NT2/D1 (cell line): ENCODE measurements around the gene ACTN4.

Source experiments
- DNase-seq: peaks from one replicate; pipeline ENCODE4 v3.0.0-alpha.2; 2011; ENCODE audit warnings: low read depth, low spot score
- H3K27me3 ChIP-seq: 2 replicates; pipeline ENCODE4 v1.6.0; 2011; ENCODE audit warnings: mild to moderate bottlenecking; ENCODE audit not compliant: insufficient read length, insufficient read depth
- H3K36me3 ChIP-seq: 2 replicates; pipeline ENCODE4 v1.6.1; 2011; ENCODE audit warnings: mild to moderate bottlenecking, low read length, mixed read lengths; ENCODE audit not compliant: insufficient read depth, insufficient read length
- H3K4me1 ChIP-seq: 2 replicates; pipeline ENCODE4 v1.5.1; 2011; ENCODE audit not compliant: insufficient read depth, insufficient read length
- H3K4me3 ChIP-seq: 2 replicates; pipeline ENCODE4 v1.5.1; 2011; ENCODE audit warnings: low read depth; ENCODE audit not compliant: insufficient read length
- H3K9ac ChIP-seq: 2 replicates; pipeline ENCODE4 v1.6.0; 2011; ENCODE audit warnings: low read depth; ENCODE audit not compliant: insufficient read length
- H3K9me3 ChIP-seq: 2 replicates; pipeline ENCODE4 v1.5.1; 2011; ENCODE audit warnings: mild to moderate bottlenecking, low read length; ENCODE audit not compliant: insufficient read depth
- SUZ12 ChIP-seq: IDR thresholded peaks from 2 replicates; pipeline ENCODE4 v1.6.1; 2011; ENCODE audit not compliant: insufficient read length, insufficient read depth; ENCODE audit errors: extremely low read depth
- YY1 ChIP-seq: IDR thresholded peaks from 2 replicates; pipeline ENCODE4 v1.6.1; 2011; ENCODE audit not compliant: insufficient read length, insufficient read depth
- ZNF274 ChIP-seq: IDR thresholded peaks from 2 replicates; pipeline ENCODE4 v1.6.1; 2011; ENCODE audit warnings: mild to moderate bottlenecking, low read depth, low read length

Gene ACTN4

DNA sequence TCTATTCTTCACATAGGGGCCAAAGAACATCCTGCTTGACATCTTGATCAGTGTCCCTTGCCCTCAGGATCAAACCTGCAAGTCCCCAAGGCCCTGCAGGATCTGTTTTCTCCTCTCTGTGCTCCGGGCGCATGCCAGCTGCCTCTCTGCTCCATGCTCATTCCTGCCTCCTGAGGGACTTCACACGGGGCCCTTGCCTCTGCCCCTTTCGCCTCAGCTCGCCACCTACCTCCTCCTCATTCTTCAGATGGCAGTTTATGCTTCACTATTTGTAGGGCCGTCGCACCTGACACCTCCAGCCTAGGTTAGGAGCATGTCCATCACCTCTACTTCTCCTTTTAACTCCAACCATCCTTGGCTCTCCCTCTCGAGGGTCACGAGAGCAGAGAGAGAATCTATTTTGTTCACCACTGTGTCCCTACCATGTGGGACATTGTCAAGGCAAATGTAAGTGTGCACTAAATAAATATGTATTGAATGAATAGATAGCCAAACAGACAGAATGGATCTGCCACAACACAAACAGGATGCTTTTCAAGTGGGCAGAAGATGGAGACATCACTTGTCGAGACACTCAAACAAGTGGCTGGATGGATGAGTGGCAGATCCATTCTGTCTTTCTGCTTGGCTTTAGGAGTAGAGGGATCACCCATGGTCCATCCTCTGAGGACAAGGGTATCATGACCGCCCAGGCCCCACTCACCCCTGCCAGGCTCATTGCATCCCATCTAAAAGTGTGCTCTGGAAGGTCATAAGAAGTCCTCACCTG is 29.6 kb downstream of the ACTN4 start:
- Histone ChIP-seq H3K4me3 (no peak overlapping the region), H3K4me1 (peaks cover 5% of the 10 kb centered on the region), H3K9ac (no peak overlapping the region)

GRCh38 chr19:38678217-38678890 is 30.9 kb downstream of the ACTN4 start:
- Histone ChIP-seq H3K9ac (no peak overlapping the region), H3K36me3 (peaks cover 43% of the 10 kb centered on the region), H3K27me3 (no peaks in the 10 kb centered on the region), H3K4me1 (peaks cover 5% of the 10 kb centered on the region), H3K4me3 (no peak overlapping the region), H3K9me3 (peaks cover 5% of the 10 kb centered on the region; the same call in 1 of the 2 replicates)
- no peak for TF ChIP-seq ZNF274
- DNase-seq = no peak

More for the DNA sequence above, 29.6 kb downstream of the ACTN4 start:
- Histone ChIP-seq H3K27me3 (no peaks in the 10 kb centered on the region), H3K9me3 (no peaks in the 10 kb centered on the region), H3K36me3 (peaks cover 40% of the 10 kb centered on the region)
- DNase-seq = no peak
- TF ChIP-seq ZNF274 (no peak), YY1 (no peak), SUZ12 (no peak)

DNA sequence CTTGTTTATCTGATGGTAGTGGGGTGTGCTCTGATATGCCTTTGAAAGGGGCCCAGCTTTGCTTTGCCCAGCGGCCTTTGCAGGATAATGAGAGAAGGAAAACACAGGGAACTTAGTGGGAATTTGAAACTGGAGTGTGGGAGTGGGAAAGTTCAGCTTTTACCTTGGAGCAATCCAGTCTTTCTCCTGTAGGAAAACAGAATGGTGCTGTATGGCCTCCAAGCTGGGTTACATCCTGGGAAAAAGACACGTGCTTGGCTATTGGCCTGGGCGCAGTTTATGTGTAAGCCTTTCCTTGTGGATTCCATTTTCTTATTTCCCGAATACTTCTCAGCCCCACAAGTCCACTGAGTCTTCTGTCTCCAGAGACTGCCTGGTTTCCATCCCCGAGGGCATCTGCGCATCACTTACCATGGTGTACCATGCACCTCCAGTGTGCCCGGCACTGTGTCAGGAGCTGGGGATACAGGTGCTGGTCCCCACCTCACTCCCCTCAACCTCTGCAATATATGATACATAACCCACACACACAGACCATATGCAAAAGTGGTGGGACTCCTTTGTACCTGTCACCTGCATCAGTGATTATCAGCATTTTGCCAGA is 31.5 kb downstream of the ACTN4 start:
- DNase-seq = no peak
- TF ChIP-seq ZNF274 (no peak), SUZ12 (no peak), YY1 (no peak)
- Histone ChIP-seq H3K27me3 (no peaks in the 10 kb centered on the region), H3K9me3 (peaks cover 5% of the 10 kb centered on the region; the same call in 1 of the 2 replicates), H3K36me3 (peaks cover 43% of the 10 kb centered on the region), H3K4me1 (peaks cover 7% of the 10 kb centered on the region), H3K4me3 (no peak overlapping the region), H3K9ac (no peak overlapping the region)

DNA sequence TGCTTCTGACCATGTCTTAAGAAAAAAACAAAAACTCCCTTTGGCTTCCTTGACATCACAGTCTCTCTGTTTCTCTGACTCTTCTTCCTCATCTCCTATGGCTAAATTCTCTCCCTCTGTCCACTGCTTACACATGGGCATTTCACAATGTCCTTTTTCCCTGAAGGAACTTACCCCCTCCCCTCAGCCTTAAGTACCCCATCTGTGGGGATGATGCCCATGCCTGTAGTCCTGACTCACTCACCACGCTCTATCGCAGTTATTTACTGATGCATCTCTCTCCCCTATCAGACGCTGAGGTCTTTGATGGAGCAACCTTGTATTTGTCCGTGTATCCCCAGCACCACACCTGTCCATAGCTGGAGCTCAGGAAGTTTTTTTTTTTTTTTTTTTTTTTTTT is 32.4 kb downstream of the ACTN4 start:
- DNase-seq = no peak
- Histone ChIP-seq H3K4me3 (no peak overlapping the region), H3K4me1 (peaks cover 8% of the 10 kb centered on the region), H3K9ac (no peak overlapping the region), H3K27me3 (no peaks in the 10 kb centered on the region), H3K36me3 (peaks cover 43% of the 10 kb centered on the region), H3K9me3 (peaks cover 5% of the 10 kb centered on the region; the same call in 1 of the 2 replicates)
- TF ChIP-seq YY1 = no peak

DNA sequence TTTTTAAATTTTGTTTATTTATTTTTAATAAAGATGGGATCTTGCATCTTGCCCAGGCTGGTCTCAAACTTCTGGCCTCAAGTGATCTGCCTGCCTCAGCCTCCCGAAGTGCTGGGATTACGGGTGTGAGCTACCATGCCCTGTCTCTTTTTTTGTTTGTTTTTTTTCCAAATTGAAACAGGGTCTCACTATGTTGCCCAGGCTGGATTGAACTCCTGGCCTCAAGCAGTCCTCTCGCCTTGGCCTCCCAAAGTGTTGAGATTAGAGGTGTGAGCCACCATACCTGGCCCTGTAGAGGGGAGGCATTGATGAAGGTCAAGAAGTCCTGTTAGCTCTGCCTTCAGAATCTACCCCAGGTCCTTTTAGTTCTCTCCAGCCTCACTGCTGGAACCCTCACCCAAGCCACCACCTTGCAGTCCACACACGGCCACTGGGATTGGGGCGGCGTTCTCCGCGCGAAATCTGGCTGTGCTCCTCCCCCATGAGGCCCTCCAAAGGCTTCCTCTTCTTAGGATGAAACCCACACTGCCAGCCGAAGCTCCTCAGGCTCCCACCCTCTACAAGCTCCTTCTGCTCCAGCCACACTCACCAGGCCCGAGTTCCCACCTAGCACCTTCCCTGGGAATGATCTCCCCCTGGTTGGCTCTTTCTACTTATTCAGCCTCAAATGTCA is 34.9 kb downstream of the ACTN4 start:
- Histone ChIP-seq H3K9me3 (peaks cover 5% of the 10 kb centered on the region; the same call in 1 of the 2 replicates), H3K9ac (no peak overlapping the region), H3K36me3 (peaks cover 39% of the 10 kb centered on the region), H3K4me3 (no peak overlapping the region), H3K4me1 (peaks cover 17% of the 10 kb centered on the region), H3K27me3 (no peaks in the 10 kb centered on the region)
- DNase-seq = no peak
- TF ChIP-seq YY1 = no peak
- TF ChIP-seq ZNF274 = no peak
- TF ChIP-seq SUZ12 = no peak

DNA sequence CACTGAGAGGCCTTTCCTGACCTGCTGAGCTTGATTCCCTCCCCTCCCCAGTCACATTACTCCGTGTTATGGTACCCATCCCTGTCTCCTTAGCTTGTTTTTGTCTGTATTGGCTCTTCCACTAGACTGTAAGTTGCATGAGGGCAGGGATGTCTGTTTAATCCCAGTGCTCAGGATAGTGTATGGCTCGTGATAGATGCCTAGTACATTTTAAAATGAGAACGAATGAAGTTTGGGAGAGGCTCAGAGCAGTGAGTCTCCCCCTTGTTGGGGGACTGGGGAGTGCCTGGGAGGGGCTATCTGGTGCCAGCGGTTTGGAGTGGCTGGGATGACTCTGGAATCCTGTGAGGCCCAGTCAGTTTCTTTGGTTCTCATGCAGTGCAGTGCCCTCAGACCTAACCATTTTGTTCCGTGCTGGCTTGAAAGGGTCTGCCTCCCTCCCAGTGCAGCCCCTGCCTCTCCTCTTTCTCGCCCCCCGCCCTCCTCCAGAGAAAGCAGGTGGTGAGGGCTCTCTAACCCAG is 35.5 kb downstream of the ACTN4 start:
- H3K36me3 ChIP-seq = peaks cover 38% of the 10 kb centered on the region
- peaks cover 5% of the 10 kb centered on the region; the same call in 1 of the 2 replicates for H3K9me3 ChIP-seq
- H3K4me3 ChIP-seq = no peak overlapping the region
- H3K9ac ChIP-seq = peak overlapping the region; percentile 45
- peaks cover 17% of the 10 kb centered on the region for H3K4me1 ChIP-seq
- DNase-seq = no peak
- no peak for TF ChIP-seq SUZ12
- no peak for TF ChIP-seq ZNF274
- no peak for TF ChIP-seq YY1
- H3K27me3 ChIP-seq = no peaks in the 10 kb centered on the region
